GM21526 (cell line): ENCODE results near the gene MAGEA9B.
"Not testable (repeated sequence)": the region's sequence is repeated elsewhere in the genome, so short reads cannot be mapped to it uniquely, and the experiment has no call there.

Experiments
- ATAC-seq: cut with Tn5 transposase; IDR thresholded peaks from one replicate; pipeline ENCODE4 v1.9.1; 2021; ENCODE audit warnings: moderate library complexity; ENCODE audit not compliant: unreplicated experiment, low FRiP score

Gene MAGEA9B

GRCh38 chrX:149539283-149540130 lies 47.8 kb downstream of the MAGEA9B start:
- peak; percentile 35 for ATAC-seq

- not testable (repeated sequence) for ATAC-seq
Observed at GRCh38 chrX:149537474-149537873, 49.8 kb downstream of the MAGEA9B start.

- not testable (repeated sequence) for ATAC-seq
Observed at GRCh38 chrX:149534926-149535602, 52.2 kb downstream of the MAGEA9B start.

- not testable (repeated sequence) for ATAC-seq
Observed at GRCh38 chrX:149533999-149534398, 53.3 kb downstream of the MAGEA9B start.

- not testable (repeated sequence) for ATAC-seq
Observed at GRCh38 chrX:149532868-149533267, 54.4 kb downstream of the MAGEA9B start.
